ENCODE measurements around the gene SEC24D.

The SEC24D gene

DNA sequence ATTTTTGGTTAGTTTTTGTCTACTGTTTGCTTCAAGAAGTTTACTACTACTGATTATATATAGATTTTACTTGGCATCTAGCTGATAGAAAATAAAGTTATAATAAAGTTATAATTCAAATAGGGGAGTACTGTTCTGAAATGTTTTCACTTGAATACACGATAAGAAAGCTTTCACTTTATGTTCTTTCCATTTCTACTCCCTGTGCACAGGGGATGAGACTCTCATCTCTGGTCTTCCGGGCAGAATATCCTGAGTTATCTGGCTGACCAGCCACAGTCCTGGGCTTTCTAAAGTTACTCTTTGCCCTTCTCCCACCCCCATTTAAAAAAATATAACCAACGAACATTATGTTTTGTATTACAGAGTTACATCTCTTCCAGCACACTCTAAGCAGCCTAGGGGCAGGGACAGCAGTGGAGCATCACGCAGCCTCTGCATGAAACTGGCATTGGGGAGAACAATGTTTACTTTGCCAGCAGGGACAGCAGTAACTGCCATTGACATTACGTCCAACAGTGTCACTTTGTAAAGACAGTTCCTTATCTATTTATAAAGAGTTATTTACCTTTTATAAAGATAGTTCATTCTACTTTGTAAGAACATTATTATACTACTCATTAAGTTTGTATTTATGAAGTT, 86.5 kb downstream of the SEC24D start:
- CTCF ChIA-PET: no interaction called here
- no peak for DNase-seq (ENCODE audit: extremely low spot score)
- POLR2A ChIA-PET: no interaction called here
- no peak for TF ChIP-seq L3MBTL2 (conservative IDR thresholded peaks at IDR 0.05)
- no peak for TF ChIP-seq FOXM1 (IDR thresholded peaks at IDR 0.05; ENCODE audit: borderline replicate concordance)
- no peak for TF ChIP-seq BHLHE40 (IDR thresholded peaks at IDR 0.05; ENCODE audit: borderline replicate concordance)
- TF ChIP-seq ZNF384 (IDR thresholded peaks at IDR 0.05): no peak
- no peak for TF ChIP-seq LEF1 (IDR thresholded peaks at IDR 0.05; ENCODE audit: borderline replicate concordance)
- TF ChIP-seq FOXK2 (IDR thresholded peaks at IDR 0.05): no peak
- no peak for TF ChIP-seq ARNT (IDR thresholded peaks at IDR 0.05)
- TF ChIP-seq CTBP1 (IDR thresholded peaks at IDR 0.05; ENCODE audit: borderline replicate concordance): no peak
- no peak for TF ChIP-seq NFRKB (IDR thresholded peaks at IDR 0.05)
- TF ChIP-seq, protein P1, sequence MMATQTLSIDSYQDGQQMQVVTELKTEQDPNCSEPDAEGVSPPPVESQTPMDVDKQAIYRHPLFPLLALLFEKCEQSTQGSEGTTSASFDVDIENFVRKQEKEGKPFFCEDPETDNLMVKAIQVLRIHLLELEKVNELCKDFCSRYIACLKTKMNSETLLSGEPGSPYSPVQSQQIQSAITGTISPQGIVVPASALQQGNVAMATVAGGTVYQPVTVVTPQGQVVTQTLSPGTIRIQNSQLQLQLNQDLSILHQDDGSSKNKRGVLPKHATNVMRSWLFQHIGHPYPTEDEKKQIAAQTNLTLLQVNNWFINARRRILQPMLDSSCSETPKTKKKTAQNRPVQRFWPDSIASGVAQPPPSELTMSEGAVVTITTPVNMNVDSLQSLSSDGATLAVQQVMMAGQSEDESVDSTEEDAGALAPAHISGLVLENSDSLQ (IDR thresholded peaks at IDR 0.05): no peak
- no peak for TF ChIP-seq SP1 (IDR thresholded peaks at IDR 0.05)
- TF ChIP-seq TARDBP (IDR thresholded peaks at IDR 0.05): no peak
- TF ChIP-seq ELF4 (IDR thresholded peaks at IDR 0.05): no peak
- no peak for TF ChIP-seq HDGF (IDR thresholded peaks at IDR 0.05; ENCODE audit: borderline replicate concordance)
- no peak for TF ChIP-seq SUZ12 (IDR thresholded peaks at IDR 0.05)
- TF ChIP-seq FOXA1 (IDR thresholded peaks at IDR 0.05): no peak

DNA sequence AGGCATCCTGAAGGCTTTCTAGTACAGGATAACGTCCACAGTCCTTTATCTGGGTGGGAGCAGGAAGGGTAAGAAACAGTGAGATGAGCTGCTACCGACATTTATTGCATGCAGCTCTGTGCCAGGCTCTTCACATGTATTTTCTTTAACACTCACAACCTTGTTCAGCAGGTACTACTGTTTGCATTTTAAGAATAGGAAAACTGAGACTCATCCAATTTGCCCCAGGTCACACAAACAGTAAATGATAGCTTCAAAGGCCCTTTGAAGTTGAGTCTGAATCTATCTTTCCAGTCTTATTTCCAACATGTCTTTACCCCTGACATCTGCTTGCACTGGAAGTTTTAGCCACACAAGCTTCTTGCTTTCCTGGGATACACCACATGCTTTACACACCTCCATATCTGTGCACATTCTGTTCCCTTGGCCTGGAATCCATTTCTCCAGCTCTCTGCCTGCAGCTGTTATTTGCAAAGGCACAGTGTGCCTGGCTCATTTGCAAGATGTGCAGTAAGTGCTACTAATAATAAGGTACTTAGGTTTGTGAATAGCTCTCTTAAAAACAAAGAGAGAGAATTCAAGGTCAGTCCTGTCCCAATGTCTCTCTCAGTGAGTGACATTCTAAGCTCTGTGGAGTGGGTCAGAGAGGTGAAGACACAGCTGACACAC, 89.5 kb downstream of the SEC24D start:
- no peak for DNase-seq (ENCODE audit: extremely low spot score)
- ChIA-PET POLR2A (no interaction called here), CTCF (interaction anchor here (0.6 kb wide), 1 partner anchor 552 kb away, joined by 3 read pairs; no protein-coding TSS in a partner anchor)
- TF ChIP-seq FOXA1 (IDR thresholded peaks at IDR 0.05) (no peak), SUZ12 (IDR thresholded peaks at IDR 0.05) (no peak), ELF4 (IDR thresholded peaks at IDR 0.05) (no peak), L3MBTL2 (conservative IDR thresholded peaks at IDR 0.05) (no peak), TARDBP (IDR thresholded peaks at IDR 0.05) (no peak), FOXK2 (IDR thresholded peaks at IDR 0.05) (no peak), NFRKB (IDR thresholded peaks at IDR 0.05) (no peak), BHLHE40 (IDR thresholded peaks at IDR 0.05; ENCODE audit: borderline replicate concordance) (no peak), FOXM1 (IDR thresholded peaks at IDR 0.05; ENCODE audit: borderline replicate concordance) (no peak), LEF1 (IDR thresholded peaks at IDR 0.05; ENCODE audit: borderline replicate concordance) (no peak)

DNA sequence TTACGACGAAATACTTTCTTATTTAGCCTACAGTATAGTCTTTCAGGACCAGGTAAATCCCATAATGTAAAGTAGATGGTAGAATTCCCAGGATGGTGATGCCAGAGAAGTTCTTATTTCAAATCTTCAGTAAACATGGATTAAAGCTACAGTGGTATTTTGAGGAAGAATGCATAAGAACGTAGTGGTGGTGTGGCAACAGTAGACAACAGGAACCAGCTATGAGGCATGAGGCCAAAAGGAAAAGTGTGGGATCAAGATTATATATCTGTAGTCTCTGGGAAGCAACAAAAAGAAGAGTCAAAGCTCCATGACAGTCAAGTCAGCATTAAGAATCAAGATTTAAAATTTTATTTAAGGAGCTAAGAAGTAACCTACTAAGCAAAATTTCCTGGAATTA, 90.6 kb downstream of the SEC24D start:
- TF ChIP-seq NFRKB (IDR thresholded peaks at IDR 0.05) (no peak), FOXA1 (IDR thresholded peaks at IDR 0.05) (no peak), CTBP1 (IDR thresholded peaks at IDR 0.05; ENCODE audit: borderline replicate concordance) (no peak), ELF4 (IDR thresholded peaks at IDR 0.05) (no peak), ZNF384 (IDR thresholded peaks at IDR 0.05) (no peak), FOXK2 (IDR thresholded peaks at IDR 0.05) (no peak), SP1 (IDR thresholded peaks at IDR 0.05) (no peak), L3MBTL2 (conservative IDR thresholded peaks at IDR 0.05) (no peak), LEF1 (IDR thresholded peaks at IDR 0.05; ENCODE audit: borderline replicate concordance) (no peak), ARNT (IDR thresholded peaks at IDR 0.05) (no peak), HDGF (IDR thresholded peaks at IDR 0.05; ENCODE audit: borderline replicate concordance) (no peak), TARDBP (IDR thresholded peaks at IDR 0.05) (no peak), FOXM1 (IDR thresholded peaks at IDR 0.05; ENCODE audit: borderline replicate concordance) (no peak)
- ChIA-PET CTCF (no interaction called here), POLR2A (no interaction called here)
- DNase-seq (ENCODE audit: extremely low spot score): no peak

DNA sequence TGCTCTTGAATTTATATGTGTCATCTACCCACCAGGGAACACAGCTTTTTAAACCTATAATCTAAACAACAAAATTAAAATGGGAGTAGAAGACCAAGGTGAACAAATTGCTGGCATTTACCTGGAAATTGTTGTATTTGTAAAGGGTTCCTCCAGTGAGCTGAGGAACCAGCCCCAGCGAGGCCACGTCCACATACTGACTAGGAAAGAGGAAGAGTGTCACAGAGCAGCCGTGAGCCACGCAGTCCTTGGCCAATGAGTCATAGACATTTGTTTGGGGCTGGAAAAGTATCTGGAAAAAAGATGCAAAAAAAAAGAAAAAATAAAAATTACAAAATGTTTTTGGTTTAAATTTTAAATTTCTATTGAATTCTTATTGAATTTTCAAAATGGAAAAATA, 92.1 kb downstream of the SEC24D start:
- TF ChIP-seq L3MBTL2 (conservative IDR thresholded peaks at IDR 0.05): no peak
- no peak for TF ChIP-seq ARNT (IDR thresholded peaks at IDR 0.05)
- TF ChIP-seq NFRKB (IDR thresholded peaks at IDR 0.05): no peak
- no peak for TF ChIP-seq FOXA1 (IDR thresholded peaks at IDR 0.05)
- no peak for TF ChIP-seq SP1 (IDR thresholded peaks at IDR 0.05)
- no peak for TF ChIP-seq FOXK2 (IDR thresholded peaks at IDR 0.05)
- TF ChIP-seq, protein P1 (IDR thresholded peaks at IDR 0.05): no peak
- TF ChIP-seq HDGF (IDR thresholded peaks at IDR 0.05; ENCODE audit: borderline replicate concordance): no peak
- TF ChIP-seq BHLHE40 (IDR thresholded peaks at IDR 0.05; ENCODE audit: borderline replicate concordance): no peak
- no peak for TF ChIP-seq FOXM1 (IDR thresholded peaks at IDR 0.05; ENCODE audit: borderline replicate concordance)
- TF ChIP-seq SUZ12 (IDR thresholded peaks at IDR 0.05): no peak
- no peak for TF ChIP-seq TARDBP (IDR thresholded peaks at IDR 0.05)
- no peak for TF ChIP-seq LEF1 (IDR thresholded peaks at IDR 0.05; ENCODE audit: borderline replicate concordance)
- no peak for TF ChIP-seq ZNF384 (IDR thresholded peaks at IDR 0.05)
- no peak for TF ChIP-seq CTBP1 (IDR thresholded peaks at IDR 0.05; ENCODE audit: borderline replicate concordance)
- TF ChIP-seq ELF4 (IDR thresholded peaks at IDR 0.05): no peak
- POLR2A ChIA-PET: no interaction called here
- DNase-seq (ENCODE audit: extremely low spot score): no peak
- CTCF ChIA-PET: no interaction called here

DNA sequence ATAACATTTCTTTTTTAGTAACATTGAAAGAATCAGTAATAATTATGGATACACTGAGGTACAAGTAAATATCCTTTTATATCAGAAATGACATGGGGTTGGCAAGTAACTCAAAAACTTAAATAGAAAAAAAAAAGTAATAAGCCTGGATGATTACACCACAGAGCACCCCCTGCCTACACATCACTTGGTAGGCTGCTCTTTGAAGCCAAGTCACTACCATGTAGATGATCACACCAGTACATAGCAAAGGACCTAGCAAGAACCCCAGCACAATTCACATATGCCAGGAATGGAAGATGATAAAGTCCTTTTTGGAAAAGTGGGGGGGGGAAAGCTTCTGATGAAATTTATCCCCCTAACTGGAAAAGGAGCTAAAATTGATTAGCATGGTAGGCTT, 93.9 kb downstream of the SEC24D start:
- no peak for TF ChIP-seq BHLHE40 (IDR thresholded peaks at IDR 0.05; ENCODE audit: borderline replicate concordance)
- no peak for TF ChIP-seq CTBP1 (IDR thresholded peaks at IDR 0.05; ENCODE audit: borderline replicate concordance)
- no peak for TF ChIP-seq ARNT (IDR thresholded peaks at IDR 0.05)
- TF ChIP-seq LEF1 (IDR thresholded peaks at IDR 0.05; ENCODE audit: borderline replicate concordance): no peak
- TF ChIP-seq ZNF384 (IDR thresholded peaks at IDR 0.05): no peak
- TF ChIP-seq FOXM1 (IDR thresholded peaks at IDR 0.05; ENCODE audit: borderline replicate concordance): no peak
- TF ChIP-seq FOXK2 (IDR thresholded peaks at IDR 0.05): no peak
- no peak for TF ChIP-seq TARDBP (IDR thresholded peaks at IDR 0.05)
- no peak for TF ChIP-seq SUZ12 (IDR thresholded peaks at IDR 0.05)
- TF ChIP-seq ELF4 (IDR thresholded peaks at IDR 0.05): no peak
- no peak for DNase-seq (ENCODE audit: extremely low spot score)
- ChIA-PET CTCF (interaction anchor here (0.8 to 1.2 kb wide), 2 partner anchors 227 to 232 kb away, joined by 3 to 4 read pairs; no protein-coding TSS in a partner anchor), POLR2A (no interaction called here)

DNA sequence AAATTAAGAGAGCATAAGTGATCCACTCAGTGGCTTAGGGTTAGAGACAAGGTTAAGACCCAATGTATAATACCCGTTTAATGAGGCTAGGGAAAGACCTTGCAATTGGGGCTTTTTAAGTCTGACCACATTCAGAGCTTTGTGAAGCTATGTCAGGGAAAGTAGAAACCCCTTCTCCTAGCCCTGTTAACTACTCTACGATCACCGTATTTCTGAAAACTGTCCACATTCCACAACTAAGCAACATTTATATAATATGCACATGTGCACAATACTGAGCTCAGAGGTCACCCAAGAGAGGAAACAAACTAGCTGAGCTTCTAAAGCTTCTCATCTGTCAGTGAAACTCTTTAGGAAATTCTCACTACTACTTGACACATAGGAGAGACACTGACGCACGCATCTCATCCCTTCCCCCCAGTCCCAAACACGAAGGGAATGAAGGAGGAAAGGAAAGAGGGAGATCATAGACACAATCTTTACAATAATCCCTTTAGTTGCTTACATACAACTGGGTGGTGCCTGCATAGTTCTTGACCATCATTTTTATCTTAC, 94.5 kb downstream of the SEC24D start:
- DNase-seq (ENCODE audit: extremely low spot score): no peak
- ChIA-PET CTCF (interaction anchor here (1.2 kb wide), 1 partner anchor 227 kb away, joined by 3 read pairs; no protein-coding TSS in a partner anchor), POLR2A (no interaction called here)
- TF ChIP-seq BHLHE40 (IDR thresholded peaks at IDR 0.05; ENCODE audit: borderline replicate concordance) (no peak), L3MBTL2 (conservative IDR thresholded peaks at IDR 0.05) (no peak), ELF4 (IDR thresholded peaks at IDR 0.05) (no peak), SP1 (IDR thresholded peaks at IDR 0.05) (no peak), NFRKB (IDR thresholded peaks at IDR 0.05) (no peak), TARDBP (IDR thresholded peaks at IDR 0.05) (no peak), FOXK2 (IDR thresholded peaks at IDR 0.05) (no peak), HDGF (IDR thresholded peaks at IDR 0.05; ENCODE audit: borderline replicate concordance) (no peak), ZNF384 (IDR thresholded peaks at IDR 0.05) (no peak)
- TF ChIP-seq, protein P1 (IDR thresholded peaks at IDR 0.05): no peak
